ENCODE measurements around the gene FAM168B.

DNA sequence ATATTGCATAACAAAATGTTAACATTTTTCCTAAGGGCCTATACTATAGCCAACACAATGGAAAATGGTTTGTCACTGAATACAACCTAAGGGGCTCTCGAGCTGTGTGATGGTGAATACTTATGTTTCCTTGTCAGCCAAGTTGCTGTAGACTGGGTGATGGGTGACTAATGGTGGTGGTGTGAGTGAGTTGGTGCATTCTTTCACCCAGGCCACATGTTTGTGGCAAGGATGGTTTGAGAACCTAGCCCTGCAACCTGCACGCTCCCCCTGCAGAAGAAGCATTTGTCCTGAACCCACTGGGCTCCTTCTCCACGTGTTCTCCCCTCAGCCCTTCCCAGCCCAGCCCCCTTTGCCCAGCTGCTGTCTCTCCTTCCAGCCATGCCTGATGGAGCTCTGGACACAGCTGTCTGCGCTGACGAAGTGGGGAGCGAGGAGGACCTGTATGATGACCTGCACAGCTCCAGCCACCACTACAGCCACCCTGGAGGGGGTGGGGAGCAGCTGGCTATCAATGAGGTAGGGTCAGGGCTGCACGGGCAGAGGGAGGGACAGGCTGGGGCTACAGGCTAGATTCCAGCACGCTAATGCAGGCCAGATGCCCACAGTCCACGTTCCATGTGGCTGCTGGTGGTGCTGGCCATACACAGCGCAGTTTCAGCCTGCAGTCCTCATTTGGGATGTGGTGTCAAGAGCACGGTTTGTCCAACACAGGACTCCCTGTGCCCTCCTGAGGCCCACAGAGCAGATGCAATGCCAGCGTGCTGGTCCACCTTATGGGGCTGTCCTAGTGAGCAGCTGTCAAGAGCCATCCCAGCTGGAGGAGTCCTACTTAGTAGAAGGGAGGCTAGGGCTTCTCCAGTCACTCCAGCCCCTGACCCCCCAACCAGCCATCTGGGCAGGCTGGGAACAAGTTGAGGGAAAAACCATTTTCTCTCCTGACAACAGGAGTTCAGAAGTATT is 65.4 kb downstream of the FAM168B start:
- no peak for TF ChIP-seq POLR2AphosphoS5 (IDR thresholded peaks at IDR 0.05; ENCODE audit: borderline replicate concordance, low read depth, low read length)
- TF ChIP-seq EZH2 (IDR thresholded peaks at IDR 0.05): no peak

Measured in SK-N-MC (cell line).